Stimulated activated CD8-positive, alpha-beta memory T cell treated with anti-CD3 and anti-CD28 coated beads, Interleukin-4, amount 100 ng/mL, for 1 hour (primary cell): ENCODE results near the gene TEX261.

Source experiments
- DNase-seq, 2 donors: peaks; one replicate each; pipeline ENCODE4 v3.0.0-alpha.2; 2020; ENCODE audit warnings: low read depth in 2 of 2, low spot score in 1 of 2

Gene TEX261

DNA sequence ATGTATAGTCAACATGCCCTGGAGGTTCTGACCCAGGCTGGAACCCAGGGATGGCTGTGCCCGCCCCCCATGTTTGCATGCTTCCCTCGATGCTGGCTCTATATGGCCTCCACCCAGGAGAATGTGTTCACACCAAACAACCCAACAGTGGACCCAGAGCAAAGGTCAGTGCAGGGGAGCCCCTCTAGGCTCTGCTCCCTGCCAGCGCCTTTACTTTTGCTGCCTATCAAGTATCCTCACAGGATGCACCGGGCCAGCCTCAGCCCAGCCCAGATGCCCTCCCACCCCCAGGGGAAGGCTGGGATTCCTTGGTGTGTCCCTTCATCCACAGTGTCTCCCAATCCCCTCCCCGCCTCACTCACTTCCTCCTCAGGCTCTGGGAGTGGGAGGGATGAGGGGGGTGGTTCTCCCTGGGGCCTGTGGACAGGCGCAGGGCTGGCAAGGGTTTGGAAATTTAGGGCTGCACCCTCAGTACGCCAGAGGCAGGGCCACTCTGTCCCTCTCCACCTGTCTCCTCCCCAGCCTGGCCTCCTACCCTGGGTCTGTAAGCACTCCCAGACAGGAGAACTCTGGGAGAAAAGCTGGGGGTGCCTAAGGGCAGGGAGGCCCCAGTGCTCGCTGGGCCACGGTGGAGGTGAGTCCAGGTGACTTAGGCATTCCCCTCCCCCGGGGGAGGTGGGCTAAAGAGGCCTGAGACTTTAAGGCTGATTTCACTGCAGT lies 56.6 kb downstream of the TEX261 start:
- DNase-seq = no peak

DNA sequence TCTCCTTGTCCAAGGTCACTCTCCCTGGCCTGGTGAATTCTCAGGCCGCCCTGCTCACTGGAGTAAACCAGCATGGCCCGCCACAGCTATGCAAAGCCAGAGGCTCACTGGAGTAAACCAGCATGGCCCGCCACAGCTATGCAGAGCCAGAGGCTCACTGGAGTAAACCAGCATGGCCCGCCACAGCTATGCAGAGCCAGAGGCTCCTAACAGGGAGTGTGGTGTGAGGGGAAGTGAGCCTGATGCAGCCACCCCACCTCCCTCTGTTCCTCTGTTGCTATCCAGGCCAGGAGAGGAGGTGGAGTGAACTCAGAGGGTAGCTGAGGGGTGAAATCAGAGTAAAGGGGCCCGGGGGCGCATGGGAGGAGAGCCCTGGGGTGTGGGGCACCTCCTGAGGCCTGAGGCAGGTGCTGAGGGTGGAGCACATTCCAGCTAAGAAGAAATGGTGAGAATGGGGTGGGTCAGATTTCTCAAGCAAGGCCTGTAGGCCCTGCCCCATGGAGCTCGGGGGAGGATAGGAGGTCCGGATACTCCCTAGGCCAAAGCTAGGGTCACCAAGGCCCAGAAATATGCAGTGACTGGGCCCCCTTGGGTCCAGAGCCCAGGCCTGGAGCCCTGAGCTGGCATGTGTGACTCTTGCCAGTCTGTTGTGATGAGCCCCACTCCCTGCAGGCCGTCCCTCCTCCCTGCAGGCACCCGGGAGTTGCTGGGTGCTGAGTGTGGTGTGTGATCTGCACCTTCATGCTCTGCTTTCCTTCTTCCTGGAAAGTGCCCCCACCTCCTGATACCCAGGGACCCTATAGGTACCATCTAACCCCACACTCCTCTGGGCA lies 57.5 kb downstream of the TEX261 start:
- no peak for DNase-seq

DNA sequence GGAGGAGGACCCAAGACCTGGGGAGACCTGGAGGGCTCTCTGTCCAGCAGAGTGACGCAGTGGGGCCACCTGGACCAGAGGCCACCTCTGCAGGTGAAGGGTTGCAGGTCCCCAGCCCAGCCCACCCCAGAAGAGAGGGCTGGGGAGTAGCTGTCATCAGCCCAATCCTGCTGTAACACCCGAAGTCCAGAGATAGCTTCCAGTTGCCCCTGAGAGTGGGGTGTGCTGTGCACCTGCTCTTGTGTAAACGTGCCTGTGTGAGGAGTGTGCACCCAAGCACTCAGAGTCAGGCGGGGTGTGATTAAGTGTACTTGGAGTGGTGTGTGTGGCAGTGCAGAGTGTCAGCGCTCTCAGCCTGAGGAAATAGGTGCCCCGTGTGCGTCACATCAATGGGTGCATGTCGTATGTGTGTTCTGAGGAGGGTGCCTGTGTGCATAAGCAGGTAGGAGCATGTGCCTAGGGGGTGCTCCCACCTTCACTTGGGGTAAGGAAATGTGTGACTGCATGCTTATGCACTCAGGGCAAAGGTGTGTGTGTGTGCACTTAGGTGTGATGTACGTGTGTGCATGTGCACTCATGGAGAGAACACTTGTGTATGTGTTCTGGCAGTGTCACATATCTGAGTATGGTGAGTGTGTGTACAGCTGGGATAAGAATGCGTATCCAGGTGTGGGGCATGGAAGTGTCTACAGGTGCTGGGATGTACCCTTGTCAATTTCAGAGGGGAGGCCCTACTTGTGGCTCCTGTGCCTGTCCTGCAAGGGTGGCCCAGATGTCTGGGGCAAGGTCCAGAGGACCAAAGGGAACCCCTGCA lies 58.3 kb downstream of the TEX261 start:
- no peak for DNase-seq
